ENCODE data around the gene PRDX4.
"Not testable (repeated sequence)": the region's sequence is repeated elsewhere in the genome, so short reads cannot be mapped to it uniquely, and the experiment has no call there.

DNA sequence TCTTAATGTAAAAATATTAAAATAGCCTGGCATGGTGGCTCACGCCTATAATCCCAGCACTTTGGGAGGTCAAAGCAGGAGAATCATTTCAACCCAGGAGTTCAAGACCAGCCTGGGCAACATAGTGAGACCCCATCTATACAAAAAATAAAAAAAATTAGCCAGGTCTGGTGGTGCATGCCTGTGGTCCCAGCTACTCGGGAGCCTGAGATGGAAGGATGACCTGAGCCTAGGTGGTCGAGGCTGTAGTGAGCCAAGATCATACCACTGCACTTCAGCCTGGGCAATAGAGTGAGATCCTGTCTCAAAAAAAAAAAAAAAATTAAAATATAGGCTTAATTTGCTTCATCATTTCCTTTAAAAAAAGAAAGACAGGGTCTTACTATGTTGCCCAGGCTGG, 9.2 kb downstream of the PRDX4 start:
- TF ChIP-seq, protein P1, sequence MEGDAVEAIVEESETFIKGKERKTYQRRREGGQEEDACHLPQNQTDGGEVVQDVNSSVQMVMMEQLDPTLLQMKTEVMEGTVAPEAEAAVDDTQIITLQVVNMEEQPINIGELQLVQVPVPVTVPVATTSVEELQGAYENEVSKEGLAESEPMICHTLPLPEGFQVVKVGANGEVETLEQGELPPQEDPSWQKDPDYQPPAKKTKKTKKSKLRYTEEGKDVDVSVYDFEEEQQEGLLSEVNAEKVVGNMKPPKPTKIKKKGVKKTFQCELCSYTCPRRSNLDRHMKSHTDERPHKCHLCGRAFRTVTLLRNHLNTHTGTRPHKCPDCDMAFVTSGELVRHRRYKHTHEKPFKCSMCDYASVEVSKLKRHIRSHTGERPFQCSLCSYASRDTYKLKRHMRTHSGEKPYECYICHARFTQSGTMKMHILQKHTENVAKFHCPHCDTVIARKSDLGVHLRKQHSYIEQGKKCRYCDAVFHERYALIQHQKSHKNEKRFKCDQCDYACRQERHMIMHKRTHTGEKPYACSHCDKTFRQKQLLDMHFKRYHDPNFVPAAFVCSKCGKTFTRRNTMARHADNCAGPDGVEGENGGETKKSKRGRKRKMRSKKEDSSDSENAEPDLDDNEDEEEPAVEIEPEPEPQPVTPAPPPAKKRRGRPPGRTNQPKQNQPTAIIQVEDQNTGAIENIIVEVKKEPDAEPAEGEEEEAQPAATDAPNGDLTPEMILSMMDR (IDR thresholded peaks at IDR 0.05): not testable (repeated sequence)
- not testable (repeated sequence) for TF ChIP-seq POLR2AphosphoS5 (IDR thresholded peaks at IDR 0.05)
